HG03139 (cell line): ENCODE measurements around the gene FCER2.
"Not testable (repeated sequence)": the region's sequence is repeated elsewhere in the genome, so short reads cannot be mapped to it uniquely, and the experiment has no call there.

Experiments used
- ATAC-seq: cut with Tn5 transposase; IDR thresholded peaks from one replicate; pipeline ENCODE4 v1.9.1; 2021; ENCODE audit not compliant: unreplicated experiment

FCER2 gene

GRCh38 chr19:7650148-7650547 is 51.8 kb downstream of the FCER2 start:
- no peak for ATAC-seq

GRCh38 chr19:7648265-7649014 is 53.5 kb downstream of the FCER2 start:
- ATAC-seq: no peak

DNA sequence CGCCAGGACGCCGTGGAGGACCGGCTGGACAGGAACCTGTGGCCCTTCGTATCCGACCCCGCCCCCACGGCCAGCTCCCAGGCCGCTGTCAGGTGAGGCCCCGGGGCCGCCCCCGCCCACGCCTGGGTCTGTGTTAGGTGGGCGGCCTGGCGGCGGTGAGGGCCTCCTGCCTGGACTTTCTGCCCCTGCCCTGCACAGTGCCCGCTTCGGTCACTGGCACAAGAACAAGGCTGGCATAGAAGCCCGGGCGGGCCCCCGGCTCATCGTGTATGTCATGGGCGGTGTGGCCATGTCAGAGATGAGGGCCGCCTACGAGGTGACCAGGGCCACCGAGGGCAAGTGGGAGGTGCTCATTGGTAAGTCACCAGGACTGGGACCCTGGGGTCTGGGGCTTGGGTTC is 54.8 kb downstream of the FCER2 start:
- no peak for ATAC-seq

GRCh38 chr19:7646426-7646700 is 55.6 kb downstream of the FCER2 start:
- ATAC-seq: no peak

DNA sequence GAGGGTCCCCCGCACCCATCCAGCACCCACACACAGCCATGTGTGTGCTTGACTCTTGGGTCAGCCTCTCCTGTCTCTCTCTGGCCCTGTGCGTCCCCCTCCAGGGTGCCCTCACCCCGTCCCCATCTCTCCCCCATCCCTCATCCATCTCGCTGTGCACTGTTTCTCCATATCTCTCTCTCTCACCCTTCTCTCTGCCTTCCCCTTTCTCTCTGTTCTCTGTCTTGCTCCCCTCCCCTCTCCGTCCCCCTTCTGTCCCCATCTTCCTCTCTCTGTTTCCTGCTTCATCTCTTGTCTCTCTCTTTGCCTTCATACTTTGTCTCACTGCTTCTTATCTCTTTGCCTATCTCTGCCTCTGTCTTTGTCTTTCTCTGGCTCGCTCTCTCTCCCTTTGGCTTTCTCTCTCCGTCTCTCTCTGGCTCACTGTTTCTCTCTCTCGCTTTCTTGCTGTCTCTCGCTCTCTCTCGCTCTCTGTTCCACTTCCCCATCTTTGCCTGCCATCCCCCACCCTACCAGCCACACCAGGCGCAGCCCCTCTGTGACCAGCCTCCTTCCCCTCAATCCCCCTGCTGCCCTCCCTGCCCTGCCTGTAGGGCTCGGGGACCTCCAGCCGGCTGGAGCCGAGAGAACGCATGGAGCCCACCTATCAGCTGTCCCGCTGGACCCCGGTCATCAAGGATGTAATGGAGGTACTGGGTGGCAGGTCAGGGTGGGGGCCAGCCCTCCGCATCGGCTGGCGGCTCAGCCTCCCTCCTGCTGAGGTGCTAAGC is 56.1 kb downstream of the FCER2 start:
- no peak for ATAC-seq

DNA sequence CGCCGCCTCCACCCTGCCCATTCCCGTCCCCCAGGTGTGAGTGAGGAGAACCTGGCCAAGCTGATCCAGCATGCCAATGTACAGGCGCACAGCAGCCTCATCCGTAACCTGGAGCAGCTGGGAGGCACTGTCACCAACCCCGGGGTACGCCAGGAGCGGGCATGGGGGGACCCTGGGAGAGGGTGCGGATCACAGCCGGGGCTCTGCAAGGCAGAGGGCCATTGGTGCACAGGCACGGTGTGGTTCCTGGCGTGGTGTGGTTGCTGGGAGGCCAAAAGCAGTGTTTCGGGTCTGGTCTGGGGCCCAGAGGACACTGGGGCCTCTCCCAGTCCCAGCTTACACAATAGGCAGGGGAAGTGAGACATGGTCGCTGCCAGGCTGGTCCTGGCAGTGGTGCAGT is 56.8 kb downstream of the FCER2 start:
- ATAC-seq: no peak

DNA sequence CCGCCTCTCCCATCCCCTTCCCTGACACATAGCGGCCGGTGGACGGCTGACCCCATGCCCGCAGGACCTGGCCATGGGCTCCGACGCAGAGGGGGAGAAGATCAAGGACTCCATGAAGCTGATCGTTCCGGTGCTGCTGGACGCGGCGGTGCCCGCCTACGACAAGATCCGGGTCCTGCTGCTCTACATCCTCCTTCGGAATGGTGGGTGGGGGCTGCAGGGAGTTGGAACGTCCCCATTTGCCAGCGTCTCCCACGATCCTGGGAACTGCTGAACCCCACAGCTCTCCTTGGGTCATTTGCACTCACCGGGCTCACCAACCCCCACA is 57.4 kb downstream of the FCER2 start:
- ATAC-seq: no peak

GRCh38 chr19:7643629-7644549 is 58.0 kb downstream of the FCER2 start:
- ATAC-seq: not testable (repeated sequence)

DNA sequence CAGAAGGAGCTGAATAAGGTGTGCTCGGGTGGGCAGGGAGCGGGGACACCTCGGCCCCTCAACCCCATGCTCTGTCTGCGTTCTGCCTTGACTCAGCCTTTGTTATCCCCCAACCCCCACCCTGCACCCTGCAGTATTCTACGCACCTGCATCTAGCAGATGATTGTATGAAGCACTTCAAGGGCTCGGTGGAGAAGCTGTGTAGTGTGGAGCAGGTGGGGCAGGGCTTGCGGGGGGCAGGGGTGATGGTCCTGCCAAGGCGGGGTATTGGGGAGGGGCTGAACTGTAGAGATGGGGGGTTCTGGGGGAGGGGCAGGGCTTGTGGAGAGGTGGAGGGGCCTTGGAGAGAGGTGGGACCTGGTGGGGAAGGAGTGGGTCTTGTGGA is 58.9 kb downstream of the FCER2 start:
- ATAC-seq: no peak

- no peak for ATAC-seq
Measured at GRCh38 chr19:7642295-7643030, 59.5 kb downstream of the FCER2 start.

GRCh38 chr19:7641290-7642276 is 60.3 kb downstream of the FCER2 start:
- no peak for ATAC-seq

- no peak for ATAC-seq
Measured at GRCh38 chr19:7640803-7641202, 61.1 kb downstream of the FCER2 start.

DNA sequence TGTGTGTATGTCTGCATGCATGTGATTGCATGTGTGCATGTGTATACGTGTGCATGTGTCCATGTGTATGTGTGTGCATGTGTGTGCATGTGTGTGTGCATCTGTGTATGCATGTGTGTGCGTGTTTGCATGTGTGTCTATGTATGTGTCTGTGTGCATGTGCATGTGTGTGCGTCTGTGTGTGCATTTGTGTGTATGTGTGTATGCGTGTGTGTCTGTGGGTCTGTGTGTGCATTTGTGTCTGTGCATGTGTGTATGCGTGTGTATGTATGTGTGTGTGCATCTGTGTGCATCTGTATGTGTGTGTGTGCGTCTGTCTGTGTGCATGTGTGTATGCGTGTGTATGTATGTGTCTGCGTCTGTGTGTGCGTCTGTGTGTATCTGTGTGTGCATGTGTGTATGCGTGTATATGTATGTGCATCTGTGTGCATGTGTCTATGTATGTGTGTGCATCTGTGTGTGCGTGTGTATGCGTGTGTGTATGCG is 62.0 kb downstream of the FCER2 start:
- no peak for ATAC-seq

- no peak for ATAC-seq
Measured at GRCh38 chr19:7638802-7639465, 63.0 kb downstream of the FCER2 start.
